HG03103 (cell line): Measurements from ENCODE around the gene ZNF385D.

Source experiments
- ATAC-seq: cut with Tn5 transposase; IDR thresholded peaks from one replicate; pipeline ENCODE4 v1.9.1; 2021; ENCODE audit warnings: low read depth; ENCODE audit not compliant: unreplicated experiment

Gene ZNF385D

DNA sequence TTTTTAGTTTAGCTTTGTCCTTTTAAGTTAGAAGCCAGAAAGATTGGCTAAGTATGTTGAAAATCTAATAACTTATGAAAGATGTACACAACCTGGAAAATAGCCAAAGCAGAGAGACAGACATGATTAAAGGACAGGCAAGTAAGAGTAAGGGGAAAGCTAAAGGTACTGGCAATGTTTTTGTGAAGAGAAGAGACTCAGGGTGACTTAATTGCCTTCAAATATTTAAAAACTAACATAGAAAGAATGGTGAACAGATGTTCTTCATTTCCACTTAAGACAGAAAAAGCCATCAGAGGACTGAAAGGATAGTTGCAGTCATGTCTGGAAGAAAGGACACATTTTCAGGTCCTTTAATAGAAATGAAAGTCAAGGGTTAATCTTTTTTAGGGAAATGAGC lies 68.8 kb downstream of the ZNF385D start:
- no peak for ATAC-seq

- no peak for ATAC-seq
These were observed 77.6 kb downstream of the ZNF385D start for GRCh38 chr3:21673393-21673792.

GRCh38 chr3:21672303-21672702 lies 78.7 kb downstream of the ZNF385D start:
- ATAC-seq, result no peak

DNA sequence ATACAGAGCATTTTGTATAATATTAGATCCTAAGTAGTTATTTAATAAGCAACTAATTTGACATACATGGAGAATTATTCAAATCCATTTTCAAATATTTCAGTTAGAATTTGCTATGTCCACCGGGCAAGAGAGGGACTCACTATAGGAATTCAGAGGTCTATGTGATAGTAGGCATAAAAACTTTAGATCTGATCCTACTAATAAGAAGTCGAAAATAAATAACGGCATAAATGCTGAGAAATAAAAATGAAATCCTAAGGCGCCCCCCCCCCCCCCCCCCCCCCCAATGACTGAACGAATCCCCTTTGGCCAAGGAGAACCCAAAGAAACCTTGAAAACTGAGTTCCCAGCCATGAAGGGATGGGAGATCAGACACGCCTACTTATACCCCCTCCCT lies 80.6 kb downstream of the ZNF385D start:
- no peak for ATAC-seq

DNA sequence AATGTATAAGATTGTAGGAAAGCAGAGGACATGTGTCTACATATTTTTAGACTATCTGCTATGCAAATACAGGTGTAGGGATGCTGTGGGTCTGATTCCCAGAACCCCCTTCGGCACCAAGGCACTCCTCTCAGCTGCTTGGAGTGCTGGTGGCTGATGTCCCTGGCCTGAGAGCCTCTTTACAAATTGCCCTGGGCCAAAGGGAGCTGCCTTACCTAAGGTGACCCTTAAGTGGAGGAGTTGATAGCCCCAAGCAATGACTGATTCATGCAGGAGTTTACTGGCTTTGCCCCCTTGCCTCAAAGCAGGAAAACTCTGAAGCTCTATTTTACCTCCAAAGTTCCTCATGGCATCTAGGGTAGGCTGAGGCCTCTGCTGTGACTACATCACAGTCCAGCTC lies 83.0 kb downstream of the ZNF385D start:
- no peak for ATAC-seq

GRCh38 chr3:21665444-21666100 lies 85.4 kb downstream of the ZNF385D start:
- ATAC-seq, result no peak

DNA sequence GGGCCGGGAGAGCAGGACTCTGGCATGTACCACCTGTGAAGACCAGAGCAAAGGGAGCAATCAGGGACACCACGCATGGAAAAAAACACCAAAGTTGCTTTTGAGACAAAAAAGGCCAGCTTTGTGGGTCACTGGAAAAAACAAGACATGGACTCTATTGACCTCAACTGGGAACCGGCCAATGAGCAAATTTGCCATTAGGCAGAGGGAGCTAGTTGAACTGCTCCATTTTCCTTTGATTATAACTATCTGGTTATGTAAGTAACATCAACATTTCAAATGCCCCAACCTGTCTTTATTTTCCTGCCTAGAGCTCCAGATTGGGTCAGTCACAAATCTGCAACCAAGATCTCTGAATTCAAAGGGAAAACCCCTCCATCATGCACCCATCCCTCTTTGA lies 86.0 kb downstream of the ZNF385D start:
- no peak for ATAC-seq

GRCh38 chr3:21662403-21662802 lies 88.6 kb downstream of the ZNF385D start:
- ATAC-seq, result no peak

GRCh38 chr3:21654662-21655061 lies 96.3 kb downstream of the ZNF385D start:
- ATAC-seq, result no peak

- no peak for ATAC-seq
These were observed 96.8 kb downstream of the ZNF385D start for GRCh38 chr3:21654241-21654640.

DNA sequence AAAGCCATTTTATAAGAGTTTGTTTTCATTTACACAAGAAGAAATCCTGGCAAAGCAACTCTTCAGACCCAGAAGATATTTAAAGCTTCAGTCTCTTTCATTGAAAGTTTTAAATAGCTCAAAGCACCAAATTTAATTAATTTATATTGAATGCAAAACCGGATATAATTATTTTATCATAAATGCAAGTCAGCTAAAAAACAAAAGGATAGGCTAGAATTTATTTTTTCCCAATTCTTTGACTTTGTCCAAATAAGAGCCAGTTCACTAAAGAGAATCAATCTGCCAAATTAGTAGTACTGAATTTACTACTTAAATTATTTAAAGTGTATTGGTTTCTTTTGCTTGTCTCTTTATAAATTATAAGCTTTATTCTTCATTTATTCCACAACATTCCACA lies 101.5 kb downstream of the ZNF385D start:
- ATAC-seq, result no peak

- ATAC-seq, result no peak
These were observed 103.0 kb downstream of the ZNF385D start for GRCh38 chr3:21647961-21648360.

DNA sequence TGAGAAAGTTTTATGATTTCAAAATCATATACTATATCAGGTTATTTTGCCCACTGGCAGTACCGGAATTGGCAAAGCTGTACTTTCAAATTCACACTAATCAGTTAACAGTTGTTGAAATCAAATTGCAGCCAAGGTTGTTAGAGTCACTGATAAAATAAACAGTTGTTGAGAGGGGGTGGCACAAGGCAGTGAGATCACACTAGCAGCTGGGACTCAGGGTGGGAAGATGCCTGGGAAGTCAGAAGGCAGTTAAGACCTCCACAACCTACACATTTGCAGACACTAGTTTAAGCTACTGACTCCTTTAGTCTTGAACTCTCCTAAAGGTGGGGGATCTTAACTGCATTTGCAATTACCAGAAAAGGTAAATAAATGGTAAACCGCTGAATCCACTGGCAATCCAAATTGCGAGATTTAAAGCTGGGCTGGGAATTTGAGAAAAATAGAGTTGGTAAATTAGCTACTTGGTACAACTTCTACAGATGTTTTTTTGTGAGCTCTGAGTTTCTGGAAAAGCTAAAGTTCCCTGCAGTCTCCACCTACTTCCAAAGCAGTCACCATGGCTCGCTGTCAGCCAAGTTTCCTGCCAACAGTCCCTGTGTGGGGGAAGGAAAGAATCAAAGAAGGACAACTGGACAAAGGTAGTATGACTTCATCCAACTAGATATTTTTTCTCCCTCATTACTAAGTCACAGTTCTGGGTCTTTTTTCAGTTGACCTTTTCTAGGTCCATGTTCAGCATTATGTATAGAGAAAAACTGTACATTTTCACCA lies 105.7 kb downstream of the ZNF385D start:
- no peak for ATAC-seq

GRCh38 chr3:21644268-21644667 lies 106.7 kb downstream of the ZNF385D start:
- ATAC-seq, result no peak

DNA sequence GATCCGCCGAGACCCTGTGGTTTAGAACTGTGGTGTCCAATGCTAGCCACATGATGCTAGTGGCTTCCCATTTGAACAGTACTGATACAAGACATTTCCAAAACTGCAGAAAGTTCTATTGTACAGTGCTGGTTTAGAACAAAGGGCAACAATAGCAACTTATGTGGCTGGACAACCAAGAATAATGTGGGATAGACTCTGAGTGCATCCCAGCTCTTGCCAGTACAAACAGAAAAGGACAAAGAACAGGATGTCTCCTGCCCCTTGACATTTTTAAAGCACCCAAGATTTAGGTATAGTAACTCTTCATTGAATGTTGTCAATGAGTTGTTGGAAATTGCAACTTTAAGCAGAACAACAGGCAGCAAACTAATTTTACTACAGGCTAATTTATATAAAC lies 107.3 kb downstream of the ZNF385D start:
- ATAC-seq, result no peak

DNA sequence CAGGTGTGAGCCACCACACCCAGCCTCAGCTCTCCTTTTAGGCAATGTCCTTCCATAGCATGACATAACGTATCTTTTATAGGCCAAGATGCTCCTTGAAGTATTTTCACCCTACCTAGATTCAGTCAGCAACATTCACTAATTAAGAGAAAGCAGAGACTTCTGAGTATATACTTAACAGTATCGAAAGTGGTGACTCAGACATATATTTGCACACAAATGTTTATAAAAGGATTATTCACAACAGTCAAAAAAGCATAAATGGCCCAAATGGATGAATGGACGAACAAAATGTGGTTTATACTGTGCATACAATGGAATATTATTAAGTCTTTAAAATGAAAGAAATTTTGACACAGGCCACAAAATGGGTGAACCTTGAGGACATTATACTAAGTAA lies 108.6 kb downstream of the ZNF385D start:
- ATAC-seq, result no peak

- no peak for ATAC-seq
These were observed 109.1 kb downstream of the ZNF385D start for GRCh38 chr3:21641959-21642358.

GRCh38 chr3:21638488-21638887 lies 112.5 kb downstream of the ZNF385D start:
- no peak for ATAC-seq

DNA sequence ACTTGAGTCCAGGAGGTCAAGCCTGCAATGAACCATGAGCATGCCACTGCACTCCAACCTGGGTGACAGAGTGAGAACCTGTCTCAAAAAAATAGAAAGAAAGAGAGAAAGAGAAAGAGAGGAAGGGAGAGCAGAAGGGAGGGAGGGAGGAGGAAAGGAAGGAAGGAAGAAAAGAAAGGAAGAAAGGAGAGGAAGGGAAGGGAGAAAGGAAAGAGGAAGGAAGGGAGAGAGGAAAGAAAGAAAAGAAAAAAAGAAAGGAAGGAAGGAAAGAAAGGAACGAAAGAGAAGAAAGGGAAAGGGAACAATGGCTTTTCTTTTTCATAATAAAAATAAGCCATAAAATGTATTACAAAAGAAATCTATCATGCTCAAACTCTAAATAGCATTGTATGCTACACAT lies 116.9 kb downstream of the ZNF385D start:
- no peak for ATAC-seq

GRCh38 chr3:21624524-21624923 lies 126.5 kb downstream of the ZNF385D start:
- ATAC-seq, result no peak

- ATAC-seq, result no peak
These were observed 129.8 kb downstream of the ZNF385D start for GRCh38 chr3:21621181-21621651.

GRCh38 chr3:21620511-21621155 lies 130.4 kb downstream of the ZNF385D start:
- no peak for ATAC-seq
